ENCODE data around the gene ARPC2.

DNA sequence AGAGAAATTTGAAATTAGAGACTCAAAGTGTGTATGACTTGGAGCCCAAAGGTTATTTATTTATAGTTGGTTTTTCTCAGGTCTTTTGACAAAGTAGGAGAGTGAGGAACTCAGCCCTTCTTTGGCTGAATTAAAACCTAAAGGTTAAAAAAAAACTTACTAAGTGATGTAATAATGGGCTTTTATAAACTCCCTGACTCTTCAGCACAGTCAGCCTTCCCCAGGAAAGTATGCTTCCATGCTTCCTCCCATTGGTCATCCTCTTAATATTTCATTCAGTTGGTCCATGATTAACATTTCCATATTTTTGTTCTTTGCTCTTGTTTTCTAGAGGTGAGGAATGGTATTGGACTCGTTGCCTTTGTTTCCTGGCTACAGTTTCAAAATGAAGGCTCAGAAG lies 7.2 kb downstream of the ARPC2 start:
- TF ChIP-seq EZH2 (IDR thresholded peaks at IDR 0.05; ENCODE audit: low read depth), result no peak
- TF ChIP-seq, protein P1, sequence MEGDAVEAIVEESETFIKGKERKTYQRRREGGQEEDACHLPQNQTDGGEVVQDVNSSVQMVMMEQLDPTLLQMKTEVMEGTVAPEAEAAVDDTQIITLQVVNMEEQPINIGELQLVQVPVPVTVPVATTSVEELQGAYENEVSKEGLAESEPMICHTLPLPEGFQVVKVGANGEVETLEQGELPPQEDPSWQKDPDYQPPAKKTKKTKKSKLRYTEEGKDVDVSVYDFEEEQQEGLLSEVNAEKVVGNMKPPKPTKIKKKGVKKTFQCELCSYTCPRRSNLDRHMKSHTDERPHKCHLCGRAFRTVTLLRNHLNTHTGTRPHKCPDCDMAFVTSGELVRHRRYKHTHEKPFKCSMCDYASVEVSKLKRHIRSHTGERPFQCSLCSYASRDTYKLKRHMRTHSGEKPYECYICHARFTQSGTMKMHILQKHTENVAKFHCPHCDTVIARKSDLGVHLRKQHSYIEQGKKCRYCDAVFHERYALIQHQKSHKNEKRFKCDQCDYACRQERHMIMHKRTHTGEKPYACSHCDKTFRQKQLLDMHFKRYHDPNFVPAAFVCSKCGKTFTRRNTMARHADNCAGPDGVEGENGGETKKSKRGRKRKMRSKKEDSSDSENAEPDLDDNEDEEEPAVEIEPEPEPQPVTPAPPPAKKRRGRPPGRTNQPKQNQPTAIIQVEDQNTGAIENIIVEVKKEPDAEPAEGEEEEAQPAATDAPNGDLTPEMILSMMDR (conservative IDR thresholded peaks at IDR 0.05), result no peak
